Measurements from ENCODE around the gene EXD3. TPM values are rescaled to one million over a fixed set of nuclear protein-coding genes. Genes with fewer than 3 reads are reported as not detected.

EXD3 gene
- total and polyA plus RNA-seq, 2 donors from 2014 or later = 18.9 to 44.5 TPM

- no peak for FAIRE-seq
- intact Hi-C loops (cut with DNase I) = no loop called here
- Histone ChIP-seq H3K9me3 (ENCODE audit: control insufficient read depth in 2 of 3, insufficient read depth in 1 of 3, low read length in 3 of 3) (peaks cover 0 to 1% (median 0%) of the 10 kb centered on the region in 3 donors), H3K27ac (ENCODE audit: low read depth in 2 of 2, low read length in 2 of 2) (no peak overlapping the region), H3K27me3 (ENCODE audit: control insufficient read depth, insufficient read depth, low read length) (no peaks in the 10 kb centered on the region), H3K36me3 (ENCODE audit: control insufficient read depth in 2 of 3, insufficient read depth in 3 of 3, low read length in 3 of 3) (no peaks in the 10 kb centered on the region), H3K9ac (ENCODE audit: low read length in 3 of 3) (no peak overlapping the region), H3K4me1 (ENCODE audit: control insufficient read depth in 2 of 3, insufficient read depth in 2 of 3, low read depth in 1 of 3, low read length in 3 of 3) (no peaks in the 10 kb centered on the region), H3K4me3 (ENCODE audit: low read length in 3 of 3) (no peak overlapping the region)
- no peak for TF ChIP-seq CTCF (IDR thresholded peaks at IDR 0.05; ENCODE audit: borderline replicate concordance, extremely low read depth, insufficient read depth)
- DNase-seq = peak; percentile 44 to 80 (median 70)
Measured at GRCh38 chr9:137370865-137371520, 52.0 kb downstream of the EXD3 start.

- no peak for FAIRE-seq
- Histone ChIP-seq H3K4me3 (ENCODE audit: low read length in 3 of 3) (no peak overlapping the region), H3K4me1 (ENCODE audit: control insufficient read depth in 2 of 3, insufficient read depth in 2 of 3, low read depth in 1 of 3, low read length in 3 of 3) (no peaks in the 10 kb centered on the region), H3K27ac (ENCODE audit: low read depth in 2 of 2, low read length in 2 of 2) (no peak overlapping the region), H3K9ac (ENCODE audit: low read length in 3 of 3) (no peak overlapping the region), H3K9me3 (ENCODE audit: control insufficient read depth in 2 of 3, insufficient read depth in 1 of 3, low read length in 3 of 3) (peaks cover 0 to 4% (median 0%) of the 10 kb centered on the region in 3 donors), H3K36me3 (ENCODE audit: control insufficient read depth in 2 of 3, insufficient read depth in 3 of 3, low read length in 3 of 3) (peaks cover 0 to 6% (median 3%) of the 10 kb centered on the region in 3 donors), H3K27me3 (ENCODE audit: control insufficient read depth, insufficient read depth, low read length) (no peaks in the 10 kb centered on the region)
- peak in 2 of 5 donors; percentile 58 to 73 for DNase-seq
- TF ChIP-seq CTCF (IDR thresholded peaks at IDR 0.05; ENCODE audit: borderline replicate concordance, extremely low read depth, insufficient read depth) = no peak
- intact Hi-C loops (cut with DNase I) = no loop called here
Measured at GRCh38 chr9:137369911-137370764, 52.8 kb downstream of the EXD3 start.

- FAIRE-seq = no peak
- no peak overlapping the region for H3K4me3 ChIP-seq (ENCODE audit: low read length in 3 of 3)
Measured at GRCh38 chr9:137369061-137369787, 53.7 kb downstream of the EXD3 start.

More at GRCh38 chr9:137369061-137369787, 53.7 kb downstream of the EXD3 start:
- no peaks in the 10 kb centered on the region for H3K4me1 ChIP-seq (ENCODE audit: control insufficient read depth in 2 of 3, insufficient read depth in 2 of 3, low read depth in 1 of 3, low read length in 3 of 3)
- H3K27ac ChIP-seq (ENCODE audit: low read depth in 2 of 2, low read length in 2 of 2) = no peak overlapping the region
- no peaks in the 10 kb centered on the region for H3K27me3 ChIP-seq (ENCODE audit: control insufficient read depth, insufficient read depth, low read length)
- peak in 2 of 5 donors; percentile 51 to 61 for DNase-seq
- H3K36me3 ChIP-seq (ENCODE audit: control insufficient read depth in 2 of 3, insufficient read depth in 3 of 3, low read length in 3 of 3) = peaks cover 0 to 6% (median 3%) of the 10 kb centered on the region in 3 donors
- TF ChIP-seq CTCF (IDR thresholded peaks at IDR 0.05; ENCODE audit: borderline replicate concordance, extremely low read depth, insufficient read depth) = no peak
- intact Hi-C loops (cut with DNase I) = no loop called here
- peaks cover 0 to 4% (median 0%) of the 10 kb centered on the region in 3 donors for H3K9me3 ChIP-seq (ENCODE audit: control insufficient read depth in 2 of 3, insufficient read depth in 1 of 3, low read length in 3 of 3)
- H3K9ac ChIP-seq (ENCODE audit: low read length in 3 of 3) = no peak overlapping the region
